Skeletal muscle cell (primary cell): Measurements from ENCODE around the gene JPH4.
"Not testable (repeated sequence)": the region's sequence is repeated elsewhere in the genome, so short reads cannot be mapped to it uniquely, and the experiment has no call there.

Source experiments
- DNase-seq: peaks from one replicate; pipeline ENCODE4 v3.0.0-alpha.2; 2010; ENCODE audit warnings: low read depth
- H3K4me3 ChIP-seq: 2 replicates; pipeline ENCODE4 v1.5.1; 2011; ENCODE audit warnings: low read depth, mild to moderate bottlenecking, control low read depth, low read length, moderate library complexity

The JPH4 gene

DNA sequence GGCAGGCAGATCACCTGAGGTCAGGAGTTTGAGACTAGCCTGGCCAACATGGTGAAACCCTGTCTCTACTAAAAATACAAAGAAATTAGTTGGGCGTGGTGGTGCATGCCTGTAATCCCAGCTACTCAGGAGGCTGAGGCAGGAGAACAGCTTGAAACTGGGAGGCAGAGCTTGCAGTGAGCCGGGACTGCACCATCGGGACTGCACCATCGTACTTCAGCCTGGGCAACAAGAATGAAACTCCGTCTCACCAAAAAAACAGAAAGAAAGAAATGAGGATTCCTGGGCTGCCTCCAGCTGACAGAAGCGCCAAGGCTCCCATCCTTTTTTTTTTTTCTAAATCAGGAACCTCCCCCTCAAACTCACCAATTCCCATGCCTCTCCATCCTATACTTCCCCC is 41.7 kb downstream of the JPH4 start:
- not testable (repeated sequence) for H3K4me3 ChIP-seq, DNase-seq

DNA sequence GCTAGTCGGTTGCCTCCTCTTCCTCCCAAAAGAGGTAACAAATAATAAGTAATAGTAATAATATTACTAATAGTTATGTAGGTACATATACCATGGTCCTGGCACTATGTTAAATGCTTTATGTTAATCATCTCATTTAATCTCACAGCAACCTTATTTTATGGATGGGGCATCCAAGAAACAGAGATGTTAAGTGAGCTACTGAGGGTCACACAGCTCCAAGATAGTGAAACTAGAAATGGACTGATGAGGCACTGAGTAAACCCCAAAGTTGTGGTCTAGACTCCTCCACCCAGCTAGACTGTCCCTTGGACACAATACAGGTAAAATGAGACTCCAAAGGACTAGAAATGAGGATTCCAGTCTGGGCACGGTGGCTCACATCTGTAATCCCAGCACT is 42.1 kb downstream of the JPH4 start:
- no peak for DNase-seq
- no peak overlapping the region for H3K4me3 ChIP-seq

- H3K4me3 ChIP-seq, result no peak overlapping the region
Observed at GRCh38 chr14:23535943-23536342, 42.6 kb downstream of the JPH4 start.

GRCh38 chr14:23533652-23534435 is 44.7 kb downstream of the JPH4 start:
- no peak overlapping the region for H3K4me3 ChIP-seq
- DNase-seq, result no peak

More at GRCh38 chr14:23535943-23536342, 42.6 kb downstream of the JPH4 start:
- DNase-seq, result no peak

GRCh38 chr14:23532658-23533057 is 45.9 kb downstream of the JPH4 start:
- H3K4me3 ChIP-seq, result no peak overlapping the region
- no peak for DNase-seq

GRCh38 chr14:23531391-23531790 is 47.2 kb downstream of the JPH4 start:
- no peak for DNase-seq
- H3K4me3 ChIP-seq, result no peak overlapping the region

GRCh38 chr14:23530375-23531055 is 48.1 kb downstream of the JPH4 start:
- DNase-seq, result no peak
- no peak overlapping the region for H3K4me3 ChIP-seq

- no peak for DNase-seq
- no peak overlapping the region for H3K4me3 ChIP-seq
Observed at GRCh38 chr14:23529016-23529415, 49.6 kb downstream of the JPH4 start.

DNA sequence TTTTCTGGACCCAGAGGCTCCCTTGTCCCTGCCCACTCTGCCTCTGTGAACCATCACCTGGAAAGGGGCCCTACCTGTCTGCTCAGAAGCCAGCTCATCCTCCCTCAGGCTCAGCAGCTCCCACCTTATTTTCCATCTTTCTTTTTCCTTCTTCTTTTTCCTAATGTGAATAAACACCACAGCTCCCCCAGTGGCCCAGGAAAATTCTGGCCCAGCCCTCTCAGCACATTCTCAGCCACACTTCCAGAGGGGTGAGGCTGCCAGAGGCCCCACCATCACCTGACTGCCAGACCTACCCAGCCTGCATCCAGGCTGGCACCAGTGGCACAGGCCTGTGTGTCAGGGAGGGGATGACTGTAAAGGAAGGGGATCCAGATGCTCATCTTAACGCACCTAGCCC is 50.0 kb downstream of the JPH4 start:
- H3K4me3 ChIP-seq, result no peak overlapping the region
- DNase-seq, result no peak

DNA sequence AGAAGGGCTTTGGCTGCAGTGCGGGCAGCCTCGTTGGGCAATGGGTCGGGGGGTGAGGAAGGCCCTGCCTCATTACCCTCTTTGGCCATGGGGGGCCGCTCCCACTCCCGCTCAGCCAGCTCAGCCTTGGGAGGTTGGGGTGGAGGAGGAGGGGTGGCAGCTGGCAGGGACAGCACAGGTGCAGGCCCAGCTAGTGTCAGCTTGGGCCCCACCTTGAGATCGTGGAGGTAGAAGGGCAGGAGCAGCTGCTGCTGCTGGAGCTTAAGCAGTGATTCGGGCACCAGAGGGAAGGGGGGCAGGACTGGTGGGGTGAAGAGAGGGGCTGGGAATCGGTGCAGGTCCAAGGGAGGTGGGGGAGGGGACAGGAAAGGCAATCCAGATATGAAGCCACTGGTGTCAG is 53.0 kb downstream of the JPH4 start:
- no peak for DNase-seq
- H3K4me3 ChIP-seq, result no peak overlapping the region

GRCh38 chr14:23524954-23525353 is 53.6 kb downstream of the JPH4 start:
- H3K4me3 ChIP-seq, result no peak overlapping the region
- DNase-seq, result no peak

GRCh38 chr14:23523229-23524016 is 55.2 kb downstream of the JPH4 start:
- no peak for DNase-seq
- H3K4me3 ChIP-seq, result no peak overlapping the region

DNA sequence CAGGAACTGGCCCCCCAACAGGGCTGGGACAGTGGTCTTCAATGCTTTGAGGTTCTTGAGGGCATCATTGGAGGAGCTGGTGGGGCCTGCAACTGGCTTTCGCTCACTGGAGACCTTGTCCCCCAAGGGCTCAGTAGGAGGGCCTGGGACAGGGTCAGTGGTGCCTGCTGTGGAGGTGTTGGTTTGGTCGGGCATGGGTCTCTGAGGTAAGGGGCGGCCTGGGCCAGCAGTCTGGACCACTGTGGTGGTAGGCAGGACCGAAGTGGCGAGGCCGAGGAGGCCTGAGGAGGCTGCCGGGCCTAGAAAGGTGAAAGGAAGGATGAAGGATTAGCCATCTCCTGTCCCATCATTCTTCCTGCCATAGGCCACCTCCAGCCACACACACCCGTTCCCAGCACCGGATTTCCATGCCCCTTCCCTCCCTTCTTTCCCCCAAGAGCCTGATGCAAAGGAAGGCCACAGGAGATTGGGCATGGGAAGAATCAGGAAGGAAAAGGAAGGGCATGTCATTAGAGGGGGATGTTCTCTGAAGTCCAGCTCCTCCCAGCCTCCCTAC is 55.9 kb downstream of the JPH4 start:
- no peak for DNase-seq
- H3K4me3 ChIP-seq, result no peak overlapping the region

GRCh38 chr14:23521785-23522640 is 56.6 kb downstream of the JPH4 start:
- no peak for DNase-seq
- no peak overlapping the region for H3K4me3 ChIP-seq

GRCh38 chr14:23520899-23521533 is 57.6 kb downstream of the JPH4 start:
- DNase-seq, result no peak
- H3K4me3 ChIP-seq, result no peak overlapping the region

DNA sequence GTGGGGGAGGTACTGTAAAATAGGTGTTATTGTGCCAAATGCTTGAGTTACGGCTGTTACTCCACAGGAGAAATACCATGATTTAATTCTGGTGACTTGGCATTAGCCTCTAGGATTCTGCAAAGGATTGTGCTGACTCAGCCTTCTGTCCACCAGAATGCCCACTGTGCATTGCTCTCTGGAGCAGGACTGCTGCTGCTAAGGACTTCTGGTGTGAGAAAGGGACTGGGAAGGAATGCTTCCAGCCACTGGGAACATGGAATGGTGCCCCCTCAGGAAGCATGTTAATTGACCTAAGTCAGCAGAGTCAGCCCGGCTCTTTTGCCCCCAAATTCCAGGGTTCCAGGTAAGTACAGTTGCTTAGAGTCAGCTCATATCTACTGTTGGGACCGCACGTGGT is 59.9 kb downstream of the JPH4 start:
- no peak for DNase-seq
- no peak overlapping the region for H3K4me3 ChIP-seq
